PC-3 (cell line): ENCODE results near the gene OR2A25.

Source experiments
- CTCF ChIP-seq: fragments of 300-600 bp; sonication (generic); conservative IDR thresholded peaks from 2 replicates; pipeline ENCODE4 v1.5.1; 2017; ENCODE audit warnings: antibody characterized with exemption, low read depth, mild to moderate bottlenecking, low read length
- EZH2 ChIP-seq: fragments of 300-600 bp; sonication (generic); IDR thresholded peaks from one replicate; pipeline ENCODE4 v1.6.1; 2017; ENCODE audit warnings: antibody characterized with exemption, mild to moderate bottlenecking, low read length; ENCODE audit not compliant: unreplicated experiment
- EZH2phosphoT487 ChIP-seq: fragments of 300-600 bp; sonication (generic); IDR thresholded peaks from 2 replicates; pipeline ENCODE4 v1.6.1; 2018; ENCODE audit warnings: mild to moderate bottlenecking, antibody characterized with exemption, low read length, borderline replicate concordance

GRCh38 chr7:144028547-144028946, 41.1 kb upstream of the OR2A25 start:
- no peak for TF ChIP-seq EZH2
- no peak for TF ChIP-seq CTCF
- no peak for TF ChIP-seq EZH2phosphoT487
